SJSA1 (cell line): ENCODE measurements around the gene TEF. TPM values are rescaled to one million over a fixed set of nuclear protein-coding genes. Genes with fewer than 3 reads are reported as not detected.

Experiments
- DNase-seq, 2 experiments: peaks; one replicate each; pipeline ENCODE4 v3.0.0-alpha.2; 2015 to 2020; ENCODE audit warnings: low spot score in 2 of 2, low read depth in 1 of 2
- H3K27ac ChIP-seq: fragments of 250-450 bp; sonication (Bioruptor Pico); 2 replicates; pipeline ENCODE4 v1.5.1; 2020; ENCODE audit warnings: mild to moderate bottlenecking, moderate library complexity
- H3K27me3 ChIP-seq: fragments of 250-450 bp; sonication (Bioruptor Pico); replicated peaks from 2 replicates; pipeline ENCODE4 v1.5.1; 2020; ENCODE audit warnings: mild to moderate bottlenecking, moderate library complexity
- H3K36me3 ChIP-seq: fragments of 250-450 bp; sonication (Bioruptor Pico); 2 replicates; pipeline ENCODE4 v1.5.1; 2020; ENCODE audit warnings: mild to moderate bottlenecking
- H3K4me1 ChIP-seq: fragments of 250-450 bp; sonication (Bioruptor Pico); replicated peaks from 2 replicates; pipeline ENCODE4 v1.6.1; 2021; ENCODE audit warnings: mild to moderate bottlenecking
- H3K4me3 ChIP-seq: fragments of 250-450 bp; sonication (Bioruptor Pico); 2 replicates; pipeline ENCODE4 v1.5.1; 2020; ENCODE audit warnings: mild to moderate bottlenecking
- H3K9me3 ChIP-seq: fragments of 250-450 bp; sonication (Bioruptor Pico); replicated peaks from 2 replicates; pipeline ENCODE4 v1.5.1; 2020; ENCODE audit warnings: mild to moderate bottlenecking
- total RNA-seq: library from RNA; depleted of rRNA; stranded (reverse); fragments of >200 nt; shearing (Covaris generic); gene quantifications from 2 replicates; pipeline ENCODE4 v1.2.3, GENCODE V29; 2014; rRNA removed

The TEF gene, protein sequence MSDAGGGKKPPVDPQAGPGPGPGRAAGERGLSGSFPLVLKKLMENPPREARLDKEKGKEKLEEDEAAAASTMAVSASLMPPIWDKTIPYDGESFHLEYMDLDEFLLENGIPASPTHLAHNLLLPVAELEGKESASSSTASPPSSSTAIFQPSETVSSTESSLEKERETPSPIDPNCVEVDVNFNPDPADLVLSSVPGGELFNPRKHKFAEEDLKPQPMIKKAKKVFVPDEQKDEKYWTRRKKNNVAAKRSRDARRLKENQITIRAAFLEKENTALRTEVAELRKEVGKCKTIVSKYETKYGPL
- 7.4 and 9.4 TPM in 2 replicates for total RNA-seq

DNA sequence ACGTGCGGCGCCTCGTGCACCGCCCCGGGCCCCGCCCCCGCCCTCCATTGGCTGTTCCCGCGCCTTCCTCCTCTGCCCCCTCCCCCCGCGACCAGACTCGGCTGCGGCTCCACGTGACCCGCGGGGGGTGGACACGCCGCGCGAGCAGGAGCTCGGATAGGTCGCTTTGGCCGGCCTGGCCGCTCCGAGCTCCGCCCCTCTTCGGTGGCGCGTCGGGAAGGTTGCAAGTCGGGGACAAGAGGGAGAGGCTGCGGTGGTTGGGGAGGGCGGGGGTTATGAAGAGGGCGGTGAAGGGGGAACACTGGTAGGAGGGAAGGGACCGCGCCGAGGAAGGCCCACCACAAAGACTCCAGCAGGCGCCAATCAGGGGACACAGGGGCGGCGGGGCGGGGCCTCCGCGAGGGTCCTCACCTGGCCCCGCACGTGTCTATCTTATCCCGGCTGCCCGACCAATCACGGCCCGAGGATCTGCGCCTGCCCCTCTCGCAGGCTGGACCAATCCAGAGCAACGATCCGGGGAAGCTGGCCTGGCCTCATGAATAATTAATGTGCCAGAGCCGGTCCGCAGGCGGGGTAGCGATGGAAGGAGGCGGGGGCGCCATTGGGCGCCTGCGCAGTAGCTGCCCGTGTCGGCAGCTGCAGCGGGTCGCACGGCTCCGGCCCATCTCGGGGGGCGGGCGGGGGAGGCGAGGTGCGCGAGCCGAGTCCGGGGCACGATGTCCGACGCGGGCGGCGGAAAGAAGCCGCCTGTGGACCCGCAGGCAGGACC is at the start of gene TEF:
TSS of gene TEF (plus strand) at position 614 of the 769 bp plus-strand sequence. CDS start at position 717, 103 bp downstream.
- peak within 1 kb of the TSS; percentile 51 for H3K4me3 ChIP-seq
- peak within 1 kb of the TSS; percentile 98 for H3K27ac ChIP-seq
- peaks cover 8% of the 10 kb centered on the region for H3K36me3 ChIP-seq

GRCh38 chr22:41332217-41332939 is 49.4 kb upstream of the TEF start:
- no peak for DNase-seq
- Histone ChIP-seq H3K4me1 (no peaks in the 10 kb centered on the region), H3K27ac (no peak overlapping the region), H3K36me3 (peaks cover 89% of the 10 kb centered on the region), H3K9me3 (no peaks in the 10 kb centered on the region), H3K4me3 (no peak overlapping the region), H3K27me3 (no peaks in the 10 kb centered on the region)

More for the DNA sequence above, at the start of gene TEF:
- peak; percentile 97 to 99 for DNase-seq
- H3K27me3 ChIP-seq, result no peaks in the 10 kb centered on the region
- H3K9me3 ChIP-seq, result no peaks in the 10 kb centered on the region
- H3K4me1 ChIP-seq, result peaks cover 17% of the 10 kb centered on the region

- Histone ChIP-seq H3K4me3 (no peak overlapping the region), H3K27me3 (no peaks in the 10 kb centered on the region), H3K36me3 (peaks cover 84% of the 10 kb centered on the region), H3K9me3 (no peaks in the 10 kb centered on the region), H3K4me1 (no peaks in the 10 kb centered on the region), H3K27ac (no peak overlapping the region)
- DNase-seq, result no peak
These were observed 47.9 kb upstream of the TEF start for GRCh38 chr22:41333806-41334205.

- no peak for DNase-seq
- H3K36me3 ChIP-seq, result peaks cover 84% of the 10 kb centered on the region
These were observed 47.5 kb upstream of the TEF start for GRCh38 chr22:41334215-41334614.

DNA sequence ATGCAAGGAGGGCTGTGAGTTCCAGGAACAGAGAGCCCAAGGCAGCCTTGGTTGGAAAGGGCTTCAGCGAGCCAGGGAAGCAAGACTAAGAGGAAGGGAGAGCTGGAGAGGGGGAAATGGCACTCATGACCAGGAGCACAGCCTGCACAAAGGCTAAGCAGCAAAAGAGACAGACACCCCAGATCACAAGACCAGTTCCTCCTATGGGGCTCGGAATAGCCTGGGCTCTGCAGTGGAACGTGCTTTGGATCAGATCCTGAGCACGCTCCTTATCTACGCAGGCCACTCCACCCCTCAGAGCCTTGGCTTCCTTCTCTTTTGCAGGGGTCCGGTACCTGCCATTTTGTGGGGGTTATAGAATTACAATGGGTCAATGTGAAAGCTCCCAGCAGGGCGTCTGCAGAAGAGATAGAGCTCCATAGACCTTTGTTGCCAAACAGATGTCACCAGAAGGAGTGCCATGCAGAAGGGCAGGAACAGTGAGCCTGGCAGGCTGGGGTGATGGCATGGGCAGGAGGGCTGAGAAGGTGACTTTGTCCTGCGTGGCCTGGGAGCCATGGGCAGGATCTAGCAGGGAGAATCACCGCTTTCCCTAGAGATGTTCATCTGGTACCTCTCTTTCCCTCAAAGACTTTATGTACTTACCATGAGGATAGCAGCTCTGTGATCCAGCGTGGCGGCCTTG is 46.6 kb upstream of the TEF start:
- no peak overlapping the region for H3K4me3 ChIP-seq
- no peaks in the 10 kb centered on the region for H3K27me3 ChIP-seq
- peaks cover 84% of the 10 kb centered on the region for H3K36me3 ChIP-seq
- no peak overlapping the region for H3K27ac ChIP-seq
- no peaks in the 10 kb centered on the region for H3K9me3 ChIP-seq
- no peak for DNase-seq
- peaks cover 4% of the 10 kb centered on the region for H3K4me1 ChIP-seq

More at GRCh38 chr22:41334215-41334614, 47.5 kb upstream of the TEF start:
- no peaks in the 10 kb centered on the region for H3K4me1 ChIP-seq
- no peaks in the 10 kb centered on the region for H3K9me3 ChIP-seq
- no peak overlapping the region for H3K27ac ChIP-seq
- H3K27me3 ChIP-seq, result no peaks in the 10 kb centered on the region
- no peak overlapping the region for H3K4me3 ChIP-seq

GRCh38 chr22:41338614-41339212 is 43.0 kb upstream of the TEF start:
- H3K9me3 ChIP-seq, result no peaks in the 10 kb centered on the region
- no peak overlapping the region for H3K27ac ChIP-seq
- no peaks in the 10 kb centered on the region for H3K27me3 ChIP-seq
- DNase-seq, result no peak
- H3K36me3 ChIP-seq, result peaks cover 85% of the 10 kb centered on the region
- H3K4me3 ChIP-seq, result no peak overlapping the region
- H3K4me1 ChIP-seq, result peaks cover 28% of the 10 kb centered on the region

GRCh38 chr22:41339823-41340222 is 41.9 kb upstream of the TEF start:
- no peak overlapping the region for H3K27ac ChIP-seq
- H3K9me3 ChIP-seq, result no peaks in the 10 kb centered on the region
- H3K36me3 ChIP-seq, result peaks cover 85% of the 10 kb centered on the region
- H3K4me3 ChIP-seq, result no peak overlapping the region
- DNase-seq, result no peak
- H3K27me3 ChIP-seq, result no peaks in the 10 kb centered on the region
- peaks cover 28% of the 10 kb centered on the region for H3K4me1 ChIP-seq

- H3K4me1 ChIP-seq, result peaks cover 28% of the 10 kb centered on the region
- H3K36me3 ChIP-seq, result peaks cover 85% of the 10 kb centered on the region
- no peaks in the 10 kb centered on the region for H3K27me3 ChIP-seq
- DNase-seq, result no peak
- no peak overlapping the region for H3K27ac ChIP-seq
- H3K9me3 ChIP-seq, result no peaks in the 10 kb centered on the region
- no peak overlapping the region for H3K4me3 ChIP-seq
These were observed 41.4 kb upstream of the TEF start for GRCh38 chr22:41340357-41340756.

DNA sequence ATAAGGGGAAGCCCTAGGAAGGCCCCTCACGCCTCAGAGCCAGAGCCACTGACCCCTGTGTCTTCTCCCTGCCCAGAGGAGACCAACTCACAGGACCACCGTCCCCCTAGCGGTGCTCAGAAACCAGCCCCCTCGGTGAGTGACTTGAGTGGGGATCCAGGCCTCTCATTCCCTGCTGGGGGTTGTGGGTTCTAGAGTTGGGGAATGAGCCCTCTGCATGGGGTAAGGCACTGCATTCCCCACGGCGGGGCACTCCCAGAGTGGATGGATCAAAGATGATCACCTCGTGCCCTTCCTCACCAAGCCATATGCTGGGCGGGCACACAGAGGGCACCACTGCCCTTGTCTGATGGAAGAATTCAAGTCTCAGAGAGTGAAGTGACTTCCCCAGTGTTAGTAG is 40.7 kb upstream of the TEF start:
- Histone ChIP-seq H3K36me3 (peaks cover 85% of the 10 kb centered on the region), H3K27ac (no peak overlapping the region), H3K4me1 (peaks cover 28% of the 10 kb centered on the region), H3K9me3 (no peaks in the 10 kb centered on the region), H3K4me3 (no peak overlapping the region), H3K27me3 (no peaks in the 10 kb centered on the region)
- no peak for DNase-seq

DNA sequence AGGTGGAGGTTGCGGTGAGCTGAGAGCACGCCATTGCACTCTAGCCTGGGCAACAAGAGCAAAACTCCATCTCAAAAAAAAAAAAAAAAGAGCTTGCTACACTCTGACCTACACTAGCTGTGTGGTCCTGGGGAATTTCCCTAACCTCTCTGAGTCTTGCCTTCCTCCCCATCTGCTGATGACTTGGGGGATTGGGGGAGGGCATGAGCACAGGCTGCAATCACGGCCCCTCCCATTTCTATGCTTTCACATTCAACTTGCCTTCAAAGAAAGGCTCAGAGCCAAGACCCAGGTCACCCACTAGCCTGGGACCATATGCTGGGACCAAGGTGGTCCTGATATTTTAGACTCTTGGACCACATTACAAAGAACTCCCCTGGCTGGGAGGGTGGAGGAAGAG is 39.8 kb upstream of the TEF start:
- Histone ChIP-seq H3K27ac (peak overlapping the region; percentile 4; the same call in 1 of the 2 replicates), H3K4me3 (no peak overlapping the region), H3K4me1 (peaks cover 28% of the 10 kb centered on the region), H3K36me3 (peaks cover 88% of the 10 kb centered on the region), H3K9me3 (no peaks in the 10 kb centered on the region), H3K27me3 (no peaks in the 10 kb centered on the region)
- peak; percentile 73 to 83 for DNase-seq

- Histone ChIP-seq H3K36me3 (peaks cover 97% of the 10 kb centered on the region), H3K4me1 (peaks cover 28% of the 10 kb centered on the region)
These were observed 38.4 kb upstream of the TEF start for GRCh38 chr22:41343300-41343699.

GRCh38 chr22:41343717-41344116 is 38.0 kb upstream of the TEF start:
- Histone ChIP-seq H3K27ac (no peak overlapping the region), H3K4me3 (no peak overlapping the region), H3K9me3 (no peaks in the 10 kb centered on the region), H3K36me3 (peaks cover 98% of the 10 kb centered on the region), H3K27me3 (no peaks in the 10 kb centered on the region), H3K4me1 (peaks cover 28% of the 10 kb centered on the region)
- DNase-seq, result no peak

More at GRCh38 chr22:41343300-41343699, 38.4 kb upstream of the TEF start:
- Histone ChIP-seq H3K27ac (no peak overlapping the region), H3K27me3 (no peaks in the 10 kb centered on the region), H3K9me3 (no peaks in the 10 kb centered on the region), H3K4me3 (no peak overlapping the region)
- DNase-seq, result no peak

- no peaks in the 10 kb centered on the region for H3K27me3 ChIP-seq
- H3K27ac ChIP-seq, result no peak overlapping the region
- no peaks in the 10 kb centered on the region for H3K9me3 ChIP-seq
- peaks cover 28% of the 10 kb centered on the region for H3K4me1 ChIP-seq
- H3K4me3 ChIP-seq, result no peak overlapping the region
- no peak for DNase-seq
- peaks cover 99% of the 10 kb centered on the region for H3K36me3 ChIP-seq
These were observed 37.5 kb upstream of the TEF start for GRCh38 chr22:41344189-41344788.
